GM21528 (cell line): ENCODE data around the gene CDHR2.
"Not testable (repeated sequence)": the region's sequence is repeated elsewhere in the genome, so short reads cannot be mapped to it uniquely, and the experiment has no call there.

Experiments used
- ATAC-seq: cut with Tn5 transposase; IDR thresholded peaks from one replicate; pipeline ENCODE4 v1.9.1; 2021; ENCODE audit warnings: mild to moderate bottlenecking, moderate library complexity; ENCODE audit not compliant: unreplicated experiment, low FRiP score

The CDHR2 gene

DNA sequence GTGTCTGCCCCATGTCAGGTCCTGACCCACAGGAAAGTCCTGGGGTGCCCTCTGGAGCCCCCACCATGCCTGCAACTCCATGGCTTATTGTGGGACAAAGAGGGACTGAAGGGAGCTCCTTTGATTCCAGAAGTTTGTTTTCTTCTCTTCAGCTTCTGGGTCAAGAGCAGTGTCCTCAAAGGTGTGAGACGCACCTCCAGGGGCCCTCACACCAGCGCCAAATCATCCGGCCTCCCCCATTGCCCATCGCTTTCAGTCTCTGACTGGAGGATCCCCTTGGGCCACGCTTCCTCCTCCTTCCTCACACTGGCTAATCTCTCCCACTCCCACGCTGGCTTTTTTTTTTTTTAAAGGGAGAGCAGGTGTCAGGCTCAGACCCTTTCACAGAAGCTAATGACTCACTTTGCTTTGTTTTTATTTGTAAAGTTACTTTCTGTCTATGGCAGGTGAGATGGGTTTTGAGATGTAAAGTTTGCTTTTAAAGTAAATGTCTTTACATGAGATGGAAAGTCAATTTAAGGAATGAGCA, 16.7 kb downstream of the CDHR2 start:
- ATAC-seq = no peak

DNA sequence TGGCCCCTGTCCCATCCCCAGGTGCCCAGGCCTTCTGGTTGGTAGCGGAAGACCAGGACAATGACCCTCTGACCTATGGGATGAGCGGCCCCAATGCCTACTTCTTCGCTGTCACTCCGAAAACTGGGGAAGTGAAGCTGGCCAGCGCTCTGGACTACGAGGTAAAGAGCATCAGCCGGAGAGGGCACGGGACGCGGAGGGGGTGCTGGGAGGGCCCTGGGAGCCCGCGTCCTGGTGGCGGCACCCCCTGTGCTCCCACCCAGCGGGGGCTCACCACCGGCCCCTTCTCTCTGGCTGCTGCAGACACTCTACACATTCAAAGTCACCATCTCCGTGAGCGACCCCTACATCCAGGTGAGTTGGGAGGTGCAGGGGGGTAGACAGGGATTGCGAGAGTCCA, 19.5 kb downstream of the CDHR2 start:
- no peak for ATAC-seq

DNA sequence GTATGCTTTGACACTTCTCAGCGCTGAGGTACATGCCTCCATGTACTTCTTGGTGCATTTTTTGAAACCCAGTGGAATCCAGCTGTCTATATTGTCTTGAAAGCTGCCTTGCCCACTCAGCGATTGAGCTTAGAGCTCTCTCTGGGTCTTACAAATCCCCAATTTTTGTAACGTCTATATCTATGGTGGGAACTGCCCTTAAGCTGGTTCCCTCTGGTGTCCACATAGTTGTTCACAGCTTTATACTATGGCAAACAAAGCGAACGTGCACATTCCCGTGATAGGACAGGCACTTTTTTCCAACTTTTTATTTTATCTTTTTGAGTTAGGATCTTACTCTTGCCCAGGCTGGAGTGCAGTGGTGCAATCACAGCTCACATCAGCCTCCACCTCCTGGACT, 20.9 kb downstream of the CDHR2 start:
- ATAC-seq = no peak

DNA sequence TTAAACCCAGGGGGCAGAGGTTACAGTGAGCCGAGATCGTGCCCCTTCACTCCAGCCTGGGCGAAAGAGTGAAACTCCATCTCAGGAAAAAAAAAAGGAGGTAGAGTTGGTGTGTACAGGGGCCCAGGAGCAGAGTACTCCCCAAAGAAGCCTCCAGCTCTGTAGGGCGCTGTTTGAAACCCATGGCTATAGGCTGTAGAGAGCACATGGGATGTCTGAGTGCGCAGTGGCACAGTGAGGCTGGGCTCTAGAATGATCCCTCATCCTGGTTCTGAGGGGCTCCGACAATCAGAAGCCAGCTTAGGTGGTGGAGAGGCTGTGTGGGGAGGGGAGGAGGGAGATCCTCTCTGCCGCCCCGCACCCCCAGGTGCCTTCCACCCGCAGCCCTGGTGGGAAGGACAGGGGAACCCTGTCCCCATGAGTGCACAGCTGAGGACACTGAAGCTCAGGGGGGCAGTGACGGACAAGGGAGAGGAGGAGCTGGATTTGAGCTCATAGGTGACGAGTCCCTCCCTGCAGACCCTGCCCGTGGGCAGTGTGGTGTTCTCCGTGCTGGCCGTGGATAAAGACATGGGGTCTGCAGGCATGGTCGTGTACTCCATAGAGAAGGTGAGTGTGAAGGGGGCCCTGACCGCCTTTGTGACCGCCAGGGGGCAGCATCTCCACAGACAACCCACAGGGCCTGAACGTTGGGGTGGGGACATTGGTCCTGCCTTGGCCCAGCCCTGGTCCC, 24.6 kb downstream of the CDHR2 start:
- peak; percentile 61 for ATAC-seq

DNA sequence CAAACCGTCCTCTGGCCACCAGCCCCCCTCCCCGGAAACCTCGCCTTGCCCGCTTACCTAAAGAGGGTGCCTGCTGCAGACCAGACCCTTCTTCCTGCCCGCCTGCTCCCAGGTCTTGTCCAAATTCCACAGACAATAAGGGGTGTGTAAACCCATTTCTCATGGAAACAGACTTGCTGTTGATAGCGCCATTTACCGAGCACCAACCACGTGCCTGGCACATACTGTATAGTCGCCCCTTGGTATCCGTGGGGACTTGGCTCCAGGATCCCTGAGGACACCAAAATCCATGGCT, 25.1 kb downstream of the CDHR2 start:
- ATAC-seq = no peak

DNA sequence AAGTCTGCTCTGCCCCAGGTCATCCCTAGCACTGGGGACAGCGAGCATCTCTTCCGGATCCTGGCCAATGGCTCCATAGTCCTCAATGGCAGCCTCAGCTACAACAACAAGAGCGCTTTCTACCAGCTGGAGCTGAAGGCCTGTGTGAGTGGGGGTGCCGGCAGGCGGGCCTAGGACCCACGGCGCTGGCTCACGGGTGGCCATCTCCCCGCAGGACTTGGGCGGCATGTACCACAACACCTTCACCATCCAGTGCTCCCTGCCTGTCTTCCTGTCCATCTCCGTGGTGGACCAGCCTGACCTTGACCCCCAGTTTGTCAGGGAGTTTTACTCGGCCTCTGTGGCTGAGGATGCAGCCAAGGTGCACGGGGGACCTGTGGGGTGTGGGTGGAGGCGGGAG, 25.9 kb downstream of the CDHR2 start:
- ATAC-seq = no peak

DNA sequence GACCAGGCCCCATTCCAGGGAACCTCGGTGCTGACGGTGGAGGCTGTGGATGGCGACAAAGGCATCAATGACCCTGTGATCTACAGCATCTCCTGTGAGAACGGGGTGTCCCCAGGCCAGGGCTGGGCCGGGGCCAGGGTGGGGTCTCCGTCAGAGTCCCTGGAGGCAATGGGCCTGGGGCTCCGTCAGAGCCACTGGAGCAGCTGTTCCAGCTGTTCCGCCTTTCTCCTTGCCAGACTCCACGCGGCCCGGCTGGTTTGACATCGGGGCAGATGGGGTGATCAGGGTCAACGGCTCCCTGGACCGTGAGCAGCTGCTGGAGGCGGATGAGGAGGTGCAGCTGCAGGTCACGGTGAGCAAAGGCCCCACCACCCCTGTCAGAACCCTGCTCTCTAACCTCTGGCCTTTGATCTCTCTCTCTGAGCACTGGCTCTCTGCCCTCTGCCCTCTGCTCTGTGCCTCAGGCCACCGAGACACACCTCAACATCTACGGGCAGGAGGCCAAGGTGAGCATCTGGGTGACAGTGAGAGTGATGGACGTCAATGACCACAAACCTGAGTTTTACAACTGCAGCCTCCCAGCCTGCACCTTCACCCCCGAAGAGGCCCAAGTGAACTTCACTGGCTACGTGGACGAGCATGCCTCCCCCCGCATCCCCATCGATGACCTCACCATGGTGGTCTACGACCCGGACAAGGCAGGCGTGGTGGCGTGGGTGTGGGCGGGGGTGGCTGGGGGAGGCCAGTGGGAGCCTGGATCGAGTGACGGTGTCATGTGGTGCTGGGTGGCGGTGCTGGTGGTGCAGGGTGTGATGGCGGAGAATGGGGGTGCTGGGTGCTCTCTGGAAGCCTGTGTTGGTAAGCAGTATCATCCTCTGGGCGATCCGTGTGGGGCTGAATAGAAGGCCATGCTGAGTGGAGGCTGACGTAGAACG, 26.6 kb downstream of the CDHR2 start:
- no peak for ATAC-seq

DNA sequence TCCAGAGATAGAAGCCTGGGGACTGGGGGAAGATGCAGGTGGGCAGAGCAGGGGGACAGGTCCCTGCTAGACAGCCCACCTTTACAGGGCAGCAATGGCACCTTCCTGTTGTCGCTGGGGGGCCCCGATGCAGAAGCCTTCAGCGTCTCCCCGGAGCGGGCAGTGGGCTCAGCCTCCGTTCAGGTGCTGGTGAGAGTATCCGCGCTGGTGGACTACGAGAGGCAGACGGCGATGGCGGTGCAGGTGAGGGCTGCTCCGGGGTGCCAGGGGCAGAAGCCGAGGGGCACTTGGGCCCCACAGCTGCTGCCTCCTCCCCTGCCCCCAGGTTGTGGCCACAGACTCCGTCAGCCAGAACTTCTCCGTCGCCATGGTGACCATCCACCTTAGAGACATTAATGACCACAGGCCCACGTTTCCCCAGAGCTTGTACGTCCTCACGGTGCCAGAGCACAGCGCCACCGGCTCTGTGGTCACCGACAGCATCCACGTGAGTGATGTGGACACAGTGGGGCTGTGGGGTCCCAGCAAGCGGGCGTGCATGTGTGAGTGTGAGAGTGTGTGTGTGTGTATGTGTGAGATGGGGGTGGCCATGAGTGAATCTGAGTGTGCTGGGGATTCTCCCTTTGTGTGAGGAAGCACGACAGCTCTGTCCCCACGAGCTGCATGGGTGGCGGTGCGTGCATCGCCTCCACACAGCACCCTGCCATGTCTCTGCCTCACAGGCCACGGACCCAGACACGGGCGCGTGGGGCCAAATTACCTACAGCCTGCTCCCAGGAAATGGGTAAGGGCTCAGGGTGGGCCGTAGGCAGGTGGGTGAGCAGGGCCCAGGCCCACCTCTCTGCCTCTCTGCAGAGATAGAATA, 28.4 kb downstream of the CDHR2 start:
- ATAC-seq = no peak

DNA sequence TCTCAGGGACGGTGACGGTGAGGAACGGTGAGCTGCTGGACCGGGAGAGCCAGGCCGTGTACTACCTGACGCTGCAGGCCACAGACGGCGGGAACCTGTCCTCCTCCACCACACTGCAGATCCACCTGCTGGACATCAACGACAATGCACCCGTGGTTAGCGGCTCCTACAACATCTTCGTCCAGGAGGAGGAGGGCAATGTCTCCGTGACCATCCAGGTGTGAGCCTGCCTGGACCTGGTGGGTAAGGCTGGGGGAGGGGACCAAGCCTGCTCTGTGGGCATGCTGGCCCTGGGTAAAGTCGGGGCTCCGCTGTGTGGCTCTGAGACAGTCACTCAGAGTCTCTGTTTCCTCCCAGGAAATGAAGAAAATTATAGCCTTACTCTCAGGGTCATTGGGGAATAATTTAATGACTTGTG, 29.3 kb downstream of the CDHR2 start:
- no peak for ATAC-seq

DNA sequence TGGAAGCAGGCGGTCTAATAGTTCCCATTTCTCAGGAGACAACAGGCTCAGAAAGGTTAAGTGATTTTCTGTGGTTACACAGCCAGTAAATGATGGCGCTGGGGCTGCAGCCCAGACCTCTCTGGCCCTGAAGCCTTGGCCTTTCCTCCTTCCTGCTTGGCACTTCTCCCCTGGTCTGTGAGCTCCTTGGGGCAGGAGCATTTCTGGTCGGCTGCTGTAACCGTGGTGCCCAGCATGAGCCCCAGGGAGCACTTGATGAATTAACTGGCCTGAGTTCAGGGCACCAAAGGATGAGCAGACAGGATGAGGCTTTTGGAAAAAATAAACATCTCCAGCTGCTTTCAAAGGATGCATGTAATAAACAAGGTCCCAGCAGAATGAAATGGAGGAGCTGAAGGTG, 30.2 kb downstream of the CDHR2 start:
- no peak for ATAC-seq

DNA sequence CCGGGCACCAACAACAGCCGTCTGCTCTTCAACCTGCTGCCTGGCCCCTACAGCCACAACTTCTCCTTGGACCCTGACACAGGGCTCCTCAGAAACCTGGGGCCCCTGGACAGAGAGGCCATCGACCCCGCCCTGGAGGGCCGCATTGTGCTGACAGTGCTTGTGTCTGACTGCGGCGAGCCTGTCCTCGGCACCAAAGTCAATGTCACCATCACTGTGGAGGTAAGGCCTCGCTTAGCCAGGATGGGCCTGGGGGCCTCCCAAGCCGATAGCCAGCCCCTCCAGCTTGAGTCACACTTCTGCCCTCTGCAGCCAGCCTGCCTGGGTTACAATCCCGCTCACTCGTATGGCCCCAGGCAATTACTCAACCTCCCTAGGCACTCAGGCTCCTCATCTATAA, 32.2 kb downstream of the CDHR2 start:
- no peak for ATAC-seq

DNA sequence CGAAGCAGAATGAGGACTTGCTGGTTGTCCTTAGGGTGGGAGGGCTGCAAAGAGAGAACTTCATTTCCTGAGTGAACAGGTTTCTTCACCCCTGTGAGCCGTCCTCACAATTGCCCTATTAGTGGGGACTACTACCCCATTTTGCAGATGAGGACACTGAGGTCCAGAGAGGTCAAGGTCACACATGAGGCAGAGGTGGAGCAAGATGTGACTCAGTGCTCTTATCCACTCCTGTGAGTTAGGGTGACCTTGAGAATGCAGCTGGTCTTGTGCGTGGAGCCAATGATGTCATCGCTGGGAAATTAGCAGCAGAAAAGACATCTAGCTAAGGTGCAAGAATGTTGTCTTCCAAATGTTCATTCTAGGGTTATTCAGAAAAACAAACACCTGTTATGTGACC, 33.9 kb downstream of the CDHR2 start:
- no peak for ATAC-seq

DNA sequence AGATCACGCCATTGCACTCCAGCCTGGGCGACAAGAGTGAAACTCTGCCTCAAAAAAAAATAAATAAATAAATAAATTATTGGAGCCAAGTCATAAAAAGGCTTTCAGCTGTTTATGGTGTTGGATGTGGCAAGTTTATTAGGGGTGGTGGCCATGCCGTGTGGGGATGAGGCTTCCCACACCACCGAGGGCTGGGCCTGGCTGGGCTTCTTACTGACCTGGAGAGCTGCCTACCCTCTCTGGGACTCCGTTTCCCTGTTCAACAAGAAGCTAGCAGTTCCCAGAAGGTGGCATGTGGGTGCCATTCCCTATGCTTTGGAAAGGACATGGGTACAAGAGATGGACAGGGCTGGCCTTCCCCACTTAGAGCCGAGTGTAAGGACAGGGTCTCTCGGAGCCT, 38.3 kb downstream of the CDHR2 start:
- no peak for ATAC-seq

DNA sequence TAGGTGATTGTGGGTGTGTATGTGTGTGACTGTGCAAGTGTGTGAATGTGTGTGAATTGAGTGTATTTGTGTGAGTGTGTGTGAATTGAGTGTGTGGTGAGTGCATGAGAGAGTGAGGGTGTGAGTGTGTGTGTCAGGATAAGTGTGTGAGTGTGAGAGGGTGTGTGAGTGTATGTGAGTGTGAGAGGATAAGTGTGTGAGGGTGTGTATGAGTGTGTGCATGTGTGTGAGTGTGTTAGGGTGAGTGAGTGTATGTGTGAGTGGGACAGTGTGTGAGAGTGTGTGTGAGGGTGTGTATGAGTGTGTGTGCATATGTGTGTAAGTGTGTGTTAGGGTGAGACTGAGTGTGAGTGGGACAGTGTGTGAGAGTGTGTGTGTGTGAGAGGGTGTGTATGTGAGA, 39.2 kb downstream of the CDHR2 start:
- ATAC-seq = no peak

DNA sequence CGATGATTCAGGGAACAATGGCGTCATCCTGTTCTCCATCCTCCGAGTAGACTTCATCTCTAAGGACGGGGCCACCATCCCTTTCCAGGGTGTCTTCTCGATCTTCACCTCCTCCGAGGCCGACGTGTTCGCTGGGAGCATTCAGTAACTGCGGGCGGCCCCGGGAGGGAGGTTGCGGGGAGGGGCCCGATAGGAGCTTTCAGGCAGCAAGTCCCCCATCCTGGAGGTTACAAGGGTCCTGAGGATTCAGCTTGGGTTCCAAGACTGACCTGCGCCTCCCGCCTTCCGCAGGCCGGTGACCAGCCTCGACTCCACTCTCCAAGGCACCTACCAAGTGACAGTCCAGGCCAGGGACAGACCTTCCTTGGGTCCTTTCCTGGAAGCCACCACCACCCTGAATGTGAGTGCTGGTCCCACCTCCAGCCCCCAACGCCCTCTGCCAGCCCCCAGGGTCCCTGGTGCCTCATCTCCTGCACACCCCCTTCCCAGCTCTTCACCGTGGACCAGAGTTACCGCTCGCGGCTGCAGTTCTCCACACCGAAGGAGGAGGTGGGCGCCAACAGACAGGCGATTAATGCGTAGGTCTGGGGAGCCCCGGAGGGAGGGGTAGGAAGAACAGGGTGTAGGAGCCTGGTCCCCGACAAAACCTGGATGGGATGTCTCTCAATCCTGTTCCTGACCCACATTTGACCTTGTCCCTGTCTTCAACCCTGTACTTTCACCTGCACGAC, 40.1 kb downstream of the CDHR2 start:
- no peak for ATAC-seq

DNA sequence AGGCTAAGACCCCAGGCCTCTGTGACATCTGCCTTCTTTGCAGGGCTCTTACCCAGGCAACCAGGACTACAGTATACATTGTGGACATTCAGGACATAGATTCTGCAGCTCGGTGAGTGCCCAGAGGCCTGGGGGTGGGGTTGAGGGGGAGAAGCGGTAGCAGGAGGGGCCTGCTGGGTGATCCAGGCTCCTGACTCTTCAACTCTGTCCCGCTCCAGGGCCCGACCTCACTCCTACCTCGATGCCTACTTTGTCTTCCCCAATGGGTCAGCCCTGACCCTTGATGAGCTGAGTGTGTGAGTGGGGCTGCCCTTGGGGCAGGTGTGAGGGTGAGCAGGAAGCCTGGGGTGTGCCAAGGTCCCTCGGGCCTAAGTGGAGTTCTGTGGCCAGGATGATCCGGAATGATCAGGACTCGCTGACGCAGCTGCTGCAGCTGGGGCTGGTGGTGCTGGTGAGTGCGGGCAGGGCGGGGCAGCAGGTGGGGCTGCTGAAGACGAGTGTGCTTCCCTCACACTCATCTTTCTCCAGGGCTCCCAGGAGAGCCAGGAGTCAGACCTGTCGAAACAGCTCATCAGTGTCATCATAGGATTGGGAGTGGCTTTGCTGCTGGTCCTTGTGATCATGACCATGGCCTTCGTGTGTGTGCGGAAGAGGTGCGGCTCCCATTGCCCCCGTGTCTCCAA, 41.0 kb downstream of the CDHR2 start:
- no peak for ATAC-seq

DNA sequence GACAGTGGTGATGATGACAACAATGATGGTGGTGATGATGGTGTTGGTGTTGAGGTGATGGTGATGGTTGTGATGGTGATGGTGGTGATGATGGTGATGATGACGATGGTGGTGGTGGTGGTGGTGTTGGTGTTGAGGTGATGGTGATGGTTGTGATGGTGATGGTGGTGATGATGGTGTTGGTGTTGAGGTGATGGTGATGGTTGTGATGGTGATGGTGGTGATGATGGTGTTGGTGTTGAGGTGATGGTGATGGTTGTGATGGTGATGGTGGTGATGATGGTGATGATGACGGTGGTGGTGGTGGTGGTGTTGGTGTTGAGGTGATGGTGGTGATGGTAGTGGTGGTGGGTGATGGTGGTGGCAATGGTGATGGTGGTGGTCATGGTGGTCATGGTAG, 42.5 kb downstream of the CDHR2 start:
- ATAC-seq = not testable (repeated sequence)

DNA sequence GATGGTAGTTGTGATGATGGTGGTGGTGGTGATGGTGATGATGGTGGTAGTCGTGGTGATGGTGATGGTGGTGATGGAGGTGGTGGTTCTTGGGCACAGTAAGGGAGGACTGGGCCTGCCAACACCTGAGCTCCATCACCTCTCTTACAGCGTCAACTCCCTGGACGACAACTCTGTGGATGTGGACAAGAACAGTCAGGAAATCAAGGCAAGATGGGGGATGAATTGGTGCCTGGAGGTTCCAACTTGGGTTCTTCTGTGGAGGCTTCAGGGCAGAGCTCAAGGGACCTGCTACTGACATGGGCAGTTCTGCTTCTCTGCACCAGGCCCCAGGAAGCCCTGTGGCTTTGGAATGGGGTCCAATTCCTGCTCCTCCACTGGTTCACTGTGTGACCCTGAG, 43.4 kb downstream of the CDHR2 start:
- ATAC-seq = no peak

DNA sequence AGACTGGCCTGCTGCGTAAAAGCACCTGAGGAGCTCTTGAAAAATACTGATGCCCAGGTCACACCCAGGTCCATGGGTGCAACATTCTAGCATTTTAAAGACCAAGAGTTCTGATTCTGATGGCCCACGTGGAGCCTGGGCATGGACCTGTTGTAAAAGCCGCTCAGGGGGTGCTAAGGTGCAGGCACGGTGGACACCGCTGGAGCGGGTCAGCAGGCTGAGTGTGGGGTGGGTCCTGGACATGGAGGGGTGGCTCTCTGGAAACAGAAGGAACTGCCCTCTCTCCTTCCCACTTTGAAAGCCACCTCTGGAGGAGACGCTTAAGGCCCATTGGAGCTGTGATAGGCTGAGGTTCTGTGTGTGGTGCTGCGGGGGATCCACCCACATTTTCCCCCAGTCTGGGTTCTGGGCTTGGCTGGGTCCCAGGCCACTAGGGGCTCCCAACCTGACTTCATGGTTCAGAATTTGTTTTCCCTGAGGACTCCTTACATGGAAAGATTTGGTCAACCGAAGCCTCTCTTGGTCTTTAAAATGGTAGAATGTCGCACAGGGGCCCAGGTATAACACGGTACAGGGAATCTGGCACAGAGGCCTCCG, 44.2 kb downstream of the CDHR2 start:
- no peak for ATAC-seq
